Suprapubic skin (tissue), 4 donors: ENCODE data around the gene ZNF830. TPM values are rescaled to one million over a fixed set of nuclear protein-coding genes. Genes with fewer than 3 reads are reported as not detected.

Source experiments
- DNase-seq, 2 donors: peaks; one replicate each; pipeline ENCODE4 v3.0.0-alpha.2; 2019; ENCODE audit warnings: low spot score in 2 of 2
- H3K27ac ChIP-seq: fragments of 200-600 bp; sonication (generic); one replicate; pipeline ENCODE4 v1.5.1; 2019
- H3K27me3 ChIP-seq: fragments of 200-600 bp; sonication (generic); one replicate; pipeline ENCODE4 v1.5.1; 2019
- H3K36me3 ChIP-seq: fragments of 200-600 bp; sonication (generic); one replicate; pipeline ENCODE4 v1.5.1; 2019
- H3K4me1 ChIP-seq: fragments of 200-600 bp; sonication (generic); one replicate; pipeline ENCODE4 v1.5.1; 2019
- H3K4me3 ChIP-seq: fragments of 200-600 bp; sonication (generic); one replicate; pipeline ENCODE4 v1.5.1; 2019; ENCODE audit warnings: mild to moderate bottlenecking
- H3K9me3 ChIP-seq: fragments of 200-600 bp; sonication (generic); one replicate; pipeline ENCODE4 v1.5.1; 2019
- CTCF ChIP-seq, 2 donors: fragments of 200-600 bp in 1 of 2; fragments of 450-650 bp in 1 of 2; sonication (generic) in 1 of 2; IDR thresholded peaks; one replicate each; pipeline ENCODE4 v1.5.1; 2016 to 2019; ENCODE audit warnings: antibody characterized with exemption in 2 of 2, mild to moderate bottlenecking in 1 of 2, moderate library complexity in 1 of 2
- EP300 ChIP-seq: sonication (generic); formaldehyde crosslinking; IDR thresholded peaks from one replicate; pipeline ENCODE4 v1.6.1; 2017; ENCODE audit warnings: antibody characterized with exemption
- POLR2A ChIP-seq, 2 donors: fragments of 450-650 bp; IDR thresholded peaks; one replicate each; pipeline ENCODE4 v1.6.1; 2017; ENCODE audit warnings: antibody characterized with exemption in 2 of 2, mild to moderate bottlenecking in 2 of 2, moderate library complexity in 2 of 2
- POLR2AphosphoS5 ChIP-seq, 3 donors: sonication (generic); formaldehyde crosslinking; IDR thresholded peaks; one replicate each; pipeline ENCODE4 v1.6.1; 2017; ENCODE audit warnings: antibody characterized with exemption in 3 of 3
- WGBS: methylation state at CpG from one replicate; pipeline ENCODE4 v1.1.5; 2018; 5-methylcytosine and 5-hydroxymethylcytosine counted together
- total RNA-seq, 4 donors: library from RNA; depleted of rRNA; stranded (reverse); fragments of >200 nt; gene quantifications; one replicate each; pipeline ENCODE4 v1.1.0, GENCODE V29; 2016

Gene ZNF830
- total RNA-seq, 4 donors from 2014 or later = 10.0 to 16.1 (median 11.9) TPM

- 87% methylated on average over 7 of the region's 7 CpGs for WGBS
- Histone ChIP-seq H3K4me1 (peaks cover 31% of the 10 kb centered on the region), H3K36me3 (no peaks in the 10 kb centered on the region), H3K27me3 (no peaks in the 10 kb centered on the region), H3K4me3 (no peak overlapping the region), H3K9me3 (no peaks in the 10 kb centered on the region), H3K27ac (no peak overlapping the region)
- no peak for DNase-seq
- TF ChIP-seq POLR2AphosphoS5 (IDR thresholded peaks at IDR 0.05) (no peak), CTCF (IDR thresholded peaks at IDR 0.05) (no peak), EP300 (no peak), POLR2A (IDR thresholded peaks at IDR 0.05) (no peak)
Observed at GRCh38 chr17:34979153-34979552, 17.8 kb downstream of the ZNF830 start.

- Histone ChIP-seq H3K36me3 (no peaks in the 10 kb centered on the region), H3K4me3 (peak overlapping the region; percentile 86), H3K4me1 (peaks cover 31% of the 10 kb centered on the region), H3K9me3 (no peaks in the 10 kb centered on the region), H3K27ac (peak overlapping the region; percentile 98), H3K27me3 (no peaks in the 10 kb centered on the region)
- TF ChIP-seq POLR2A (IDR thresholded peaks at IDR 0.05) (no peak), EP300 (no peak), CTCF (IDR thresholded peaks at IDR 0.05) (no peak), POLR2AphosphoS5 (IDR thresholded peaks at IDR 0.05) (no peak)
- no peak for DNase-seq
- 11% methylated on average over 15 of the region's 15 CpGs for whole genome bisulfite sequencing
Observed at GRCh38 chr17:34979650-34980352, 18.5 kb downstream of the ZNF830 start.

GRCh38 chr17:34980353-34980680 is 19.0 kb downstream of the ZNF830 start, which contains the start of gene LIG3:
Gene LIG3 (plus strand): TSS chr17:34980512. CDS start chr17:34983006, 2,494 bp downstream.
- H3K4me3 ChIP-seq = peak within 1 kb of the TSS; percentile 86
- peak within 1 kb of the TSS; percentile 98 for H3K27ac ChIP-seq
- H3K9me3 ChIP-seq = no peaks in the 10 kb centered on the region
- H3K4me1 ChIP-seq = peaks cover 31% of the 10 kb centered on the region
- H3K36me3 ChIP-seq = no peaks in the 10 kb centered on the region
- TF ChIP-seq POLR2AphosphoS5 (IDR thresholded peaks at IDR 0.05) = peak in 2 of 3 donors; percentile 13 to 51
- no peak for TF ChIP-seq POLR2A (IDR thresholded peaks at IDR 0.05)
- no peak for TF ChIP-seq EP300
- no peak for TF ChIP-seq CTCF (IDR thresholded peaks at IDR 0.05)
- peak; percentile 95 to 96 for DNase-seq
- no peaks in the 10 kb centered on the region for H3K27me3 ChIP-seq
- 0% methylated on average over 19 of the region's 39 CpGs for WGBS

GRCh38 chr17:34980681-34981537 is 19.6 kb downstream of the ZNF830 start:
- under 1% methylated on average over 37 of the region's 69 CpGs for WGBS
- Histone ChIP-seq H3K27ac (peak overlapping the region; percentile 98), H3K4me1 (peaks cover 31% of the 10 kb centered on the region), H3K4me3 (peak overlapping the region; percentile 86), H3K27me3 (no peaks in the 10 kb centered on the region), H3K36me3 (peaks cover 4% of the 10 kb centered on the region), H3K9me3 (no peaks in the 10 kb centered on the region)
- DNase-seq = peak; percentile 82 to 89
- TF ChIP-seq CTCF (IDR thresholded peaks at IDR 0.05) (peak in 1 of 2 donors; percentile 27), POLR2AphosphoS5 (IDR thresholded peaks at IDR 0.05) (no peak), POLR2A (IDR thresholded peaks at IDR 0.05) (peak; percentile 19 to 59), EP300 (no peak)
